RWPE2 (cell line): Measurements from ENCODE around the gene EIF2B2.
A peak's percentile ranks its signal among the peaks of the same experiment; 100 is the strongest.

Source experiments
- ATAC-seq: fragments of 200-7000 bp; cut with Tn5 transposase; 3 replicates; pipeline ENCODE4 v1.9.1; 2021; ENCODE audit warnings: low read depth
- DNase-seq: peaks from one replicate; pipeline ENCODE4 v3.0.0-alpha.2; 2020; ENCODE audit warnings: low spot score
- H3K27ac ChIP-seq: fragments of 450-650 bp; 2 replicates; pipeline ENCODE4 v1.5.1; 2017; ENCODE audit warnings: mild to moderate bottlenecking; ENCODE audit not compliant: poor library complexity, severe bottlenecking
- H3K27me3 ChIP-seq: fragments of 250-450 bp; sonication (Bioruptor Pico); 2 replicates; pipeline ENCODE4 v1.5.1; 2021; ENCODE audit warnings: mild to moderate bottlenecking, moderate library complexity; ENCODE audit not compliant: insufficient read depth, poor library complexity, severe bottlenecking
- H3K36me3 ChIP-seq: fragments of 250-450 bp; sonication (Bioruptor Pico); 2 replicates; pipeline ENCODE4 v1.5.1; 2020; ENCODE audit warnings: low read depth, mild to moderate bottlenecking, moderate library complexity
- H3K4me1 ChIP-seq: fragments of 250-450 bp; sonication (Bioruptor Pico); 2 replicates; pipeline ENCODE4 v1.5.1; 2021; ENCODE audit warnings: mild to moderate bottlenecking, moderate library complexity; ENCODE audit not compliant: insufficient read depth, poor library complexity, severe bottlenecking
- H3K4me3 ChIP-seq: fragments of 250-450 bp; sonication (Bioruptor Pico); 2 replicates; pipeline ENCODE4 v1.5.1; 2021; ENCODE audit warnings: mild to moderate bottlenecking, moderate library complexity; ENCODE audit not compliant: severe bottlenecking
- H3K9me3 ChIP-seq: fragments of 250-450 bp; sonication (Bioruptor Pico); 2 replicates; pipeline ENCODE4 v1.5.1; 2021; ENCODE audit warnings: mild to moderate bottlenecking, moderate library complexity; ENCODE audit not compliant: severe bottlenecking
- CTCF ChIP-seq: fragments of 450-650 bp; IDR thresholded peaks from one replicate; pipeline ENCODE4 v1.5.1; 2017; ENCODE audit warnings: mild to moderate bottlenecking, moderate library complexity; ENCODE audit not compliant: poor library complexity, severe bottlenecking

Gene EIF2B2

GRCh38 chr14:75011356-75011994, 8.8 kb downstream of the EIF2B2 start:
- no peak overlapping the region for H3K4me3 ChIP-seq
- H3K27me3 ChIP-seq: no peaks in the 10 kb centered on the region
- peak overlapping the region; percentile 3 for H3K27ac ChIP-seq
- DNase-seq (no peak), ATAC-seq (peak; percentile 79)
- TF ChIP-seq CTCF: no peak
- no peaks in the 10 kb centered on the region for H3K9me3 ChIP-seq
- peaks cover 75% of the 10 kb centered on the region for H3K36me3 ChIP-seq
- H3K4me1 ChIP-seq: peaks cover 3% of the 10 kb centered on the region

GRCh38 chr14:75013290-75013689, 10.6 kb downstream of the EIF2B2 start:
- no peak for ATAC-seq
- no peak for TF ChIP-seq CTCF
- peaks cover 3% of the 10 kb centered on the region for H3K4me1 ChIP-seq
- H3K36me3 ChIP-seq: peaks cover 75% of the 10 kb centered on the region
- H3K27ac ChIP-seq: no peak overlapping the region
- no peak for DNase-seq
- H3K27me3 ChIP-seq: no peaks in the 10 kb centered on the region
- no peak overlapping the region for H3K4me3 ChIP-seq
- H3K9me3 ChIP-seq: no peaks in the 10 kb centered on the region

GRCh38 chr14:75015496-75015895, 12.8 kb downstream of the EIF2B2 start:
- DNase-seq: no peak
- no peak for ATAC-seq
- Histone ChIP-seq H3K4me1 (peaks cover 3% of the 10 kb centered on the region), H3K4me3 (no peak overlapping the region), H3K27ac (no peak overlapping the region), H3K9me3 (no peaks in the 10 kb centered on the region), H3K27me3 (no peaks in the 10 kb centered on the region), H3K36me3 (peaks cover 76% of the 10 kb centered on the region)
- TF ChIP-seq CTCF: no peak

GRCh38 chr14:75016815-75017214, 14.1 kb downstream of the EIF2B2 start:
- ATAC-seq (no peak), DNase-seq (no peak)
- peaks cover 89% of the 10 kb centered on the region for H3K36me3 ChIP-seq
- H3K4me1 ChIP-seq: peaks cover under 1% of the 10 kb centered on the region
- no peaks in the 10 kb centered on the region for H3K9me3 ChIP-seq
- no peaks in the 10 kb centered on the region for H3K27me3 ChIP-seq
- no peak overlapping the region for H3K27ac ChIP-seq
- TF ChIP-seq CTCF: no peak
- no peak overlapping the region for H3K4me3 ChIP-seq

GRCh38 chr14:75018694-75019093, 16.0 kb downstream of the EIF2B2 start:
- H3K27ac ChIP-seq: no peak overlapping the region
- H3K4me1 ChIP-seq: no peaks in the 10 kb centered on the region
- no peak overlapping the region for H3K4me3 ChIP-seq
- H3K27me3 ChIP-seq: no peaks in the 10 kb centered on the region
- no peak for DNase-seq
- H3K36me3 ChIP-seq: peaks cover 96% of the 10 kb centered on the region
- ATAC-seq: no peak; the same call in 2 of the 3 replicates
- no peaks in the 10 kb centered on the region for H3K9me3 ChIP-seq
- TF ChIP-seq CTCF: no peak
